NCI-H1694 treated with DMSO at 0.1 percent for 48 hours (cell line): Measurements from ENCODE around the gene NIPBL.
"Not testable (repeated sequence)": the region's sequence is repeated elsewhere in the genome, so short reads cannot be mapped to it uniquely, and the experiment has no call there.

Experiments
- DNase-seq: peaks from one replicate; lab custom pipeline; 2025; lab: John Stamatoyannopoulos, UW

Gene NIPBL

GRCh38 chr5:36904677-36905076 lies 28.1 kb downstream of the NIPBL start:
- DNase-seq = no peak

GRCh38 chr5:36908544-36909260 lies 32.1 kb downstream of the NIPBL start:
- DNase-seq = no peak

GRCh38 chr5:36915653-36916052 lies 39.1 kb downstream of the NIPBL start:
- no peak for DNase-seq

GRCh38 chr5:36916614-36917013 lies 40.0 kb downstream of the NIPBL start:
- not testable (repeated sequence) for DNase-seq

GRCh38 chr5:36917358-36917757 lies 40.8 kb downstream of the NIPBL start:
- not testable (repeated sequence) for DNase-seq

- no peak for DNase-seq
Measured at GRCh38 chr5:36919238-36919637, 42.7 kb downstream of the NIPBL start.

GRCh38 chr5:36919650-36920049 lies 43.1 kb downstream of the NIPBL start:
- DNase-seq = no peak

- DNase-seq = no peak
Measured at GRCh38 chr5:36928947-36929346, 52.4 kb downstream of the NIPBL start.

- no peak for DNase-seq
Measured at GRCh38 chr5:36929438-36929837, 52.9 kb downstream of the NIPBL start.

GRCh38 chr5:36932056-36932455 lies 55.5 kb downstream of the NIPBL start:
- DNase-seq = no peak

GRCh38 chr5:36932699-36933098 lies 56.1 kb downstream of the NIPBL start:
- no peak for DNase-seq

- no peak for DNase-seq
Measured at GRCh38 chr5:36934740-36935356, 58.3 kb downstream of the NIPBL start.

GRCh38 chr5:36935805-36936204 lies 59.2 kb downstream of the NIPBL start:
- DNase-seq = no peak

GRCh38 chr5:36936309-36936708 lies 59.7 kb downstream of the NIPBL start:
- no peak for DNase-seq

GRCh38 chr5:36938129-36938528 lies 61.6 kb downstream of the NIPBL start:
- DNase-seq = no peak

GRCh38 chr5:36939969-36940858 lies 63.6 kb downstream of the NIPBL start:
- no peak for DNase-seq

GRCh38 chr5:36943584-36943983 lies 67.0 kb downstream of the NIPBL start:
- no peak for DNase-seq

- DNase-seq = no peak
Measured at GRCh38 chr5:36944024-36944423, 67.5 kb downstream of the NIPBL start.

- DNase-seq = peak; percentile 85
Measured at GRCh38 chr5:36944607-36945225, 68.1 kb downstream of the NIPBL start.

- no peak for DNase-seq
Measured at GRCh38 chr5:36945687-36946086, 69.1 kb downstream of the NIPBL start.

- DNase-seq = no peak
Measured at GRCh38 chr5:36946101-36946500, 69.5 kb downstream of the NIPBL start.

- DNase-seq = no peak
Measured at GRCh38 chr5:36948041-36948440, 71.5 kb downstream of the NIPBL start.
